LNCAP (cell line): ENCODE measurements around the gene ARHGEF33.

Experiments used
- TF ChIP-seq, protein P1 (sequence below): fragments of 450-650 bp; IDR thresholded peaks from 2 replicates; pipeline ENCODE4 v1.5.1; 2017; ENCODE audit warnings: mild to moderate bottlenecking

Gene ARHGEF33

DNA sequence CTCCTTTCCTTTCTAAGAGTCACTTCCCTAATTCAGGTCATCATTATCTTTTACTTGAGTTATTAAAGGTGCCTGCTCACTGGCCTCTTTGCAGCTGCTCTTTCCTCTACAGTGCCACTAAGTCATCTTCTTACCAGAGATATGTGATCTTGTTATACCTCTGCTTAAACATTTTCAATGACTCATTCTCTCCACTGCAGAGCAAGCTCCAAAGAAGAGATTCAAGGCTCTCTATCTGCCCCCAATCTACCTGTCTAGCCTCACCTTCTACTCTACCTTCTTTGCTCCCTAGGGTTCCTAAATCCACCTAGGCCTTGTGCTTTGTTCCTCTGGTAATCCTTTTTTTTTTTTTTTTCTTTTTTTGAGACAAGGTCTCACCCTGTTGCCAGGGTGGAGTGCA, 3.1 kb downstream of the ARHGEF33 start:
- TF ChIP-seq, protein P1, sequence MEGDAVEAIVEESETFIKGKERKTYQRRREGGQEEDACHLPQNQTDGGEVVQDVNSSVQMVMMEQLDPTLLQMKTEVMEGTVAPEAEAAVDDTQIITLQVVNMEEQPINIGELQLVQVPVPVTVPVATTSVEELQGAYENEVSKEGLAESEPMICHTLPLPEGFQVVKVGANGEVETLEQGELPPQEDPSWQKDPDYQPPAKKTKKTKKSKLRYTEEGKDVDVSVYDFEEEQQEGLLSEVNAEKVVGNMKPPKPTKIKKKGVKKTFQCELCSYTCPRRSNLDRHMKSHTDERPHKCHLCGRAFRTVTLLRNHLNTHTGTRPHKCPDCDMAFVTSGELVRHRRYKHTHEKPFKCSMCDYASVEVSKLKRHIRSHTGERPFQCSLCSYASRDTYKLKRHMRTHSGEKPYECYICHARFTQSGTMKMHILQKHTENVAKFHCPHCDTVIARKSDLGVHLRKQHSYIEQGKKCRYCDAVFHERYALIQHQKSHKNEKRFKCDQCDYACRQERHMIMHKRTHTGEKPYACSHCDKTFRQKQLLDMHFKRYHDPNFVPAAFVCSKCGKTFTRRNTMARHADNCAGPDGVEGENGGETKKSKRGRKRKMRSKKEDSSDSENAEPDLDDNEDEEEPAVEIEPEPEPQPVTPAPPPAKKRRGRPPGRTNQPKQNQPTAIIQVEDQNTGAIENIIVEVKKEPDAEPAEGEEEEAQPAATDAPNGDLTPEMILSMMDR: no peak

DNA sequence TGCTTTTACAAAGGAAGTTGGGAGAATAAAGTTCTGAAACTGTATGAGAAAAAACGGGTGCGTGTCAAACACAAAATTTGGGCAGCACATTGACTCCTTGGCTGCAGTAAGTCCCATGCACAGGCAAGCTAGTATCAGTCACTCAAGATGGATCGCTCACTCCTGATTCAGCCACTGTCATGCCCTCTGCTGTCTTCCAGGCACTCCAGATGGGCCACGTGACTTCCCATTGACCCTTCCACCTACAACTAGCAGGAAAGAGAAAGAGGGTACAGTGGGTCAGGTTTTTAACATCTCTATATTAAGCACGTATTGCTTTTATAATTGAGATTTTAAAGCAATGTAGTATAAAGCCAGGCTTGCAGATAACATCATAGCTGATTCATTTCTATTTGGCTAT, 8.6 kb downstream of the ARHGEF33 start:
- TF ChIP-seq, protein P1: no peak

DNA sequence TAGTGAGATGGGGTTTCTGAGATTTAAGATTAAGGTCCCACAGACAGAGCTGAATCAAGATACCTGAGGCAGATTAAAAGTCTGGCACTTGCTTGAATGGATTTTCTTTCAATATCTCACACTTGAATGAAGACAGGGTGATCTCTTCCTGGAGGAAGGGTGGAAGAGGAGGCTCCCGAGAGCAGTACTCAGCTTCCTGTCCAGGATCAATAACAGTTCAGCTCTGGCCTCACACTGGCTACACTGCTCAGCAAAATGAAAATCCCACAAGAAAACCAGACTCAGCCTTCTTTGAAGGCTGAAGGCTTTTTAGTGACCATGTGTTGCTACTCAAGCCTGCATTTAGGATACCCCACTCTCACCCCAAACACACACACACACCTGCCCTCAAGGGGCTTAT, 11.1 kb downstream of the ARHGEF33 start:
- TF ChIP-seq, protein P1: no peak

DNA sequence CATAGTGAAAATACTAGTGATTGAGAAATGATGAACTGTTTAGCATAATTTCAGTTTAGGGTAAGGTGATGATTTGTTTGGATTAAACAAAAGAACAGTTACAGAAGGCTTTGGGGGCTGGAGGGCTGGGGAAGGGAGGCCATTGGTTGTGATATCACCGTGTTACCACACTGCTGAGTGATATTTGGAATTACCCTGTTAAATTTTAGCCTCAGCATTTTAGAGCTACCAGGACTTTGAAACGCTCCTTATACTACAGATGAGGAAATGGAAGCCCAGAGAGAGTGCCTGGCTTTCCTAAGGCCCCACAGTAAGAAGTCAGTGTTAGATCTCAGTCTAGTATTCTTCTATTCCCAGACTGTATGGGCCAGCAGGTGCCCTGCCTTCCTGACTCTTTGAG, 15.6 kb downstream of the ARHGEF33 start:
- TF ChIP-seq, protein P1: no peak

DNA sequence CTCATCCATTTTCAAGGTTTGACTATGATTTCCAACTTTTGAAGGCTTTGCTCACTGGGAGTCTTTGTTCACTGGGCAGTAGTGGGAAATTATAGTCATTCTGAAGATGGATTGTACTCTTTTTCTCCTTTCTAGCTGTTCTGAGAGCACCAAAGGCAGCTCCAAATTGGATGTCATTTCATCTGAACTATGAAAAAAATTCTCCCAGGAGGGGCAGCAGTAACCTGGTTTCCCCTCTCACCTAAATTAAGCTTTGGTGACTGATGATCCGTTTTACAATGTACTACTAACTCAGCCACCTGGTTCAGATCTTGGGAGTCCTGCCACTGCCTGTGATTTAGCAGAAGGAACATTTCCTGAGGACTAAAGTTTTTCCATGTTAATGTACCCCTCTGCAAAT, 17.6 kb downstream of the ARHGEF33 start:
- TF ChIP-seq, protein P1: no peak

DNA sequence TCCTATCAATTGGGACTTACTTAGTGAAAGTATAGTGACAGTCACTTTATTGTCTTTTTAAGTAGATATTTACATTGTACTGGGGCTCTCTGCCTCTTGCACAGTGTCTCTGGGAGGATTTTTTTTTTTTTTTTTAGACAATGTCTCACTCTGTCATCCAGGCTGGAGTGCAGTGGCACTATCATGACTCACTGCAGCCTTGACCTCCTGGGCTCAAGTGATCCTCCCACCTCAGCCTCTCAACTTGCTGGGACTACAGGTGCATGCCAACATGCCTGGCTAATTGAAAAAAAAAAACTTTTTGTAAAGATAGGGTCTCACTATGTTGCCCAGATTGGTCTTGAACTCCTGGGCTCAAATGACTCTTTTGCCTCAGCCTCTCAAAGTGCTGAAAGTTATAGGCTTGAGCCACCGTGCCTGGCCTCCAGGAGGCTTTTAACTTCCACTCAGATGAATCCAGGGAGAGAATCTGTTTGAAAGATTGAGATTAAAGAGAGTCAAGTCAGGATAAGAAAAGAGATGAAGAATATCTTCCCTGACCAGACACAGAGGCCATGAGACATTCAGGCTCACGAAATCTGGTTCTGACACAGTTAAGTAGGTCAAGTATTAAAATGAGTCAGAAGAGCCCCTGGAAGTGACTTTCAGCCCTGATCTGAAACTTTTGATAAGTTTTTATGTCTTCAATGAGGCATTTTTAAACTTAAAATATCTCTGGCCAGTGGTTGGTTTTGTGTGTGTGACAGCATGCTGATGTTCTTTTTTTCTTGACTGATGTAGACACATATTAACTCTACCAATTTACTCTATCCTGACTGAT, 18.3 kb downstream of the ARHGEF33 start:
- TF ChIP-seq, protein P1: no peak

DNA sequence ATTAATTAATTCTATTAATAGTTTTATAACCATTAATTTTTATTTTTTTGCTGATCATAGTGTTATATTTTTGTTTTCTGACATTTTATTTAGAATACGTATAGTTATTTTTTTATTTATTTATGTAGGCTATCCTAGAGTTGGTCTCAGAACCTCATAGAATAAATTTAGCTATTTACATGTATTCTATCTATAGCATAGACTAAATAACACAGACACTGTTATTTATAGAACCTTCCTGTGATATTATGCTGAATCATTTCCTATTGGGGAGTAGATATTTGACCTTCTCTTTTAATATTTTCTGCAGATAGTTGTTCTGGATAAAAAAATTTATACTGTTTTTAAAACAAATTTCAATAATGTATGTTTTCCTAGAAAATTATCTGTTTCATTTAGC, 20.2 kb downstream of the ARHGEF33 start:
- TF ChIP-seq, protein P1: no peak
